HG02884 (cell line): Measurements from ENCODE around the gene KCNE4.

Experiments
- ATAC-seq: cut with Tn5 transposase; IDR thresholded peaks from one replicate; pipeline ENCODE4 v1.9.1; 2021; ENCODE audit warnings: mild to moderate bottlenecking, moderate library complexity; ENCODE audit not compliant: unreplicated experiment

Gene KCNE4

DNA sequence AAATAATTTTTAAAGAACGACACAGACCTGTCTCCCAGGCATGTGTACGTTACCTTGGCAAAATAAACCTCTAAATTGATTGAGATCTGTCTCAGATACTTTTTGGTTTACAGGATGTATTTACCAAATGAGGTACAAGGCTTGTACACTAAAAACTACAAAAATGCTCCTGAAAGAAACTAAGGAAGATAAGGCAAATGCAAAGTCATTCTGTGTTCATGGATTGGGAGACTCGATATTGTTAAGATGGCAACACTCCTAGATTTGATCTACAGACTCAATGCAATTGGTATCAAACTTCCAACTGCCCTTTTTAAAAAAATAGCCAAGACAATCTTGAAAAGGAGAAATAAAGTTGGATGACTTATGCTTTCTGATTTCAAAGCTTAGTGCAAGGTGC is 11.5 kb upstream of the KCNE4 start:
- no peak for ATAC-seq

DNA sequence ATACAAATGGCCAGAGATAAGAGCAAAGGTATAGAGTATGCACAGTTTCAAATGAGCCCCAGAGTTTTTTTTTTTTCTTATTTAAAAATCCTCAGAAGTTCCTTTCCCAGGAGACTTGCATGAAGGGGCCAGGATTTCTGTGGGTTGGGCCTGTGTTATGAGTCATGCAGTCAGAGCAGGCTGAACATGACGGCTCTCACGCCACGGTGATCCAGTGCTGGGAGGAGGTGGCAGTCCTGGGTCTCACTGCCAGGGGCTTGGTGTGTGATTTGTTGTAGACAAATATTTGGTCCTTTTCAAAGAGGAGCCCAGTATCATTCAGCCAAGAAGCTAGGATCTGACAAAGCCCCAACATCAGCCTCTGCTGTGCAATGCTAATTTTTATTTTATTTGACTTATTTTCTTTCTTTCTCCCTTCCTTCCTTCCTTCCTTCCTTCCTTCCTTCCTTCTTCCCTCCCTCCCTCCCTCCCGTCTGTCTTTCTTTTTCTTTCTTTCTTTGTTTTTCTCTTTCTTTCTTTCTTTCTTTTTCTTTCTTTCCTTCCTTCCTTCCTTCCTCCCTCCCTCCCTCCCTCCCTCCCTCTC is 10.4 kb upstream of the KCNE4 start:
- no peak for ATAC-seq

DNA sequence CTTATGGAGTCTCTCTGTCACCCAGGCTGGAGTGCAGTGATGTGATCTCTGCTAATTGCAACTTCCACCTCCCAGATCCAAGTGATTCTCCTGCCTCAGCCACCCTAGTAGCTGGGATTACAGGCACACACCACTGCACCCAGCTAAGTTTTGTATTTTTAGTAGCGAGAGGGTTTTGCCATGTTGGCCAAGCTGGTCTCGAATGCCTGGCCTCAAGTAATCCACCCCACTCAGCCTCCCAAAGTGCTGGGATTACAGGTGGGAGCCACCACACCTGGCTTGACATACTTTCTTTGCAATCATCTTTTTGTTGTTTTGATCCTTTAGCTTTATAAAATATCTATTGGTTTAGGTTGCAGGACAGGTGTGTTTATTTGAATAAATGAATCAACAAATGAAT is 9.7 kb upstream of the KCNE4 start:
- no peak for ATAC-seq

DNA sequence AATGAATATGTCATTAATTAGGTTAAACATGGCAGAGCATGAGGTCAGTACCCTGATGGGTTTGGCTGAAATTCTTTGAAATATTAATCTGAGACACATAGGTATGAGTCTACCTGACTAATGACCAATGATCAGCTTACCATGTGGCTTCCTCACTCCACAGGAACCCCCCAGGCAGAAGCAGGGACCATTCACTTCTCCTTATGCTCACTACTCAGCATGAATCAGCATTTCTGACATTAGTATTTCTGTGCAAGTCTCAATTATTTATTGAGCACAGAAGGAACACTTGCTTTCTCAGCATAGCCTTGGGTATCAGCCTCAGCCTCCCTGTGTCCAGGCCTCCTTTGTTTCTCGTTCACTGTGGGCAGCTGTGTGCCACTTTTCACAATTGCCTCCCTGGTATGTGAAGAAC is 9.3 kb upstream of the KCNE4 start:
- ATAC-seq: no peak

DNA sequence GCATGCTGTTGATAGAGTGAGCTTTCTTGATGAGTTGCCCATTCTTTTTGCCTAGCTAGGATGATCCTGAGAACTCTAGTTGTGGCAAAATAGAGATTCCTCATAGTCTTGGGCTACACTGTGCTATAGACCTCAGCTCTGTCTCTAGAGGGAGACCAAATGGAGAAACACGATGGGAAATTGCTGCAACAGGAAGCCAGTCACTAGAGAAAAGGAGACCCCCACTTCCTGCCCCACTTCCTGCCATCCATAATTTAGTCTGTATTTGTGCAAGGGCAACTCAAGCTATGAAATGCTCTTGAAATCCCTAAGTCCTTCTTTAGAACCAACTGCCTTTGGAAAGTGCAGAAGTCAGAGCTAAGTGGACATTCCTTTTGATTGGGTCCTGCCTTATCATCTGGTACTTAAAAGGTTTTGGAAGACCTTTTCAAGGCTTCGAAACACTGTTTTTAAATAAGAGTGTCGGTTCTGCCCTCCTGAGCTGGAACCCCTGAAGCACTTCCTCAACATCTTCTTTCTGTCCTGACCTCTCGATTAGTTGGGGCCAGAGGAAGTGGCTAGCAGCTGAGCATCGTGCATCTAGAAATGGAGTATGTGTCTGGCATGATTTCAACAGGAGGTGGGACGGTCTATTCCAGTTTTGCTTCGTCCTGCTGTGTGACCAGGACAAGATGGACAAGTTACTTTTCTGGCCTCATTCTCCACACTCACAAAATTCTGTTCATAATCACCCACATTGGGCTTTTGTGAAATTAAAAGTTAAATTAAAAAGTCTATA is 8.6 kb upstream of the KCNE4 start:
- no peak for ATAC-seq

DNA sequence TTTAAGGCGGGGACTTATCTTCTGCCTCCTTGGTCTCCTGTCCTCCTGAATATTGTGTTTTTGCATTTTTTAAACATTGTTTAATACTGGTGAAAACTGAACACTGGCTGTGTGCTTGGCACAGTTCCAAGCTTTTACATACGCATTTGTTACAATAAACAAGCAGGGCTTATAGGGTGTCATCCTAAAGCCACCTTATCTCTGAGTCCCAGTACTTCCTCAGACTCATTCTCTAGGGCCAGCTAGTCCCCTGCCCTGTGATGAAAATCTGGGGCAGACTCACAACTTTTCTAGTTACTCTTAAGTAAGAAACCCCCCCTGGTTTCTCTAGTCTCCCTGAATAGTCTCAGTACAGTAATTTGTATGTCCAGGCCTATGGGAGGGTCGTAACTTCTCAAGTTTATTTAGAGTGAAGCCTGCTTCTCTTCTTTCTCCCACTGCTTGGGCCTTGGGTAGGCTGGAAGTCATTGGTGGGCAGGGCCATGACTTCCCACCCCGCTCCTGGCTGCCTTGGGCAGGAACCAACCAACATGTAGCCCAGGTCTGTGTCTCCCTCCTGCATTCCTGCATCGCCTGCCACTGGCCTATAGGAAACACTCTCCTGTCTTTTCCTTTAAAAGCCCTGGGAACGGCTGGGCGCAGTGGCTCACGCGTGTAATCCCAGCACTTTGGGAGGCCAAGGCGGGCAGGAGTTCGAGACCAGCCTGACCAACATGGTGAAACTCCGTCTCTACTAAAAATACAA is 7.7 kb upstream of the KCNE4 start:
- ATAC-seq: no peak

DNA sequence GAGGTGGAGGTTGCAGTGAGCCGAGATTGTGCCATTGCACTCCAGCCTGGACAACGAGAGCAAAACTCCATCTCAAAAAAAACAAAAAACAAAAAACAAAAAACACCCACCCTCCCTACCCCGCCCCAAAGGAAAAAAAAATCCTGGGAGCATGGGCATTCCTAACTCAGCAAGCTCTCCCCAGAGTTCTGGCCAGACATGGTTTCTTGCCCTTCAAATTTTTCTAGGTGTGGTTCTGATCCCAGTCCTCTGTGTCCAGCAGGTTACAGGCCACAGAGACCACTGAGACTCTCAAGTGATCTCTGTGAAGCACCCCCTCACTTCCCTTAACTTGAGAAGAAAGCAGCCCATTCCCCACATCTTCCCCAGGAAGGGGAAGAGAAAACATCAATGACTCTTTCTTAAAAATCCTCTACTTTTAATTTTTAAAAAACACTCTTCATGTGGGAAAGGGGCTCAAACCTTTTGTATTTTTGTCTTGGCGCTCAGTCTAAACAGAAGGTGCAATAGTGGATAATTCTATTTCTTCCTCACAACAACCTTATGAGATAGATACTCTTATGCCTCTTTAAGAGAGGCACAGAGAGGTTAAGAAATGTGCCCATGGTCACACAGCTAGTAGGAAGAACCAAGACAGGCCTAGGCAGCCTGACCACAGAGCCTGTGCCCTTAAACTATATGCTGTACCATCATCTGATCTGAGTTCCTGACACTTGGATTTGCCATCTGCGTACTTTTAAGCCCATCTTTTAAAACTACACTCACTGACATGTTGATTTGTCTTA is 6.9 kb upstream of the KCNE4 start:
- ATAC-seq: no peak

DNA sequence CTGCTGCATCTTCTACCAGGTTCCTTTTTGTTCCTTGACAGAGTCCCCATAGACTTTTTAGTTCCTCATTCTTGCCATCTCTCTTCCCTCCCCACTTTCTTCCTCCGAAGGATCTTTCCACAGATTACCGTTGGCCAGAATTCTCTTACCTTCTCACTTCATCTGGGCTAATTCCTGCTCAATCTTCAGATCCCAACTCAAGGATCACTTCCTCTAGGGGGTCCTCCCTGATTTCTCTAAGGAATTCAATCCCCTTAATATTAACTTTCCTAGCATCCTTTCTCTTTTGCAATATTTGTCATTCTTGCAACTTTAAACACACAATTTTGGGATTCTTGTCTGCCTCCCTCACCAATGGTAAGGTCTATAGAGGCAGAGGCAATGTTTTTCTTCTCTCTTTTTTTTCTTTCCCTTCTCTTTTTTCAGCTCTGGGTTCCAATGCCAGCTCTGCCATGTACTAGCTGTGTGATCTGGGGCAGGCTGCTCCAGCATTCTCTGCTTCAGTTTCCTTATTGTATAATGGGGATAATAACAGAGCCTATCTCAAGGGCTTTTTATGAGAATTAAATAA is 5.4 kb upstream of the KCNE4 start:
- no peak for ATAC-seq

DNA sequence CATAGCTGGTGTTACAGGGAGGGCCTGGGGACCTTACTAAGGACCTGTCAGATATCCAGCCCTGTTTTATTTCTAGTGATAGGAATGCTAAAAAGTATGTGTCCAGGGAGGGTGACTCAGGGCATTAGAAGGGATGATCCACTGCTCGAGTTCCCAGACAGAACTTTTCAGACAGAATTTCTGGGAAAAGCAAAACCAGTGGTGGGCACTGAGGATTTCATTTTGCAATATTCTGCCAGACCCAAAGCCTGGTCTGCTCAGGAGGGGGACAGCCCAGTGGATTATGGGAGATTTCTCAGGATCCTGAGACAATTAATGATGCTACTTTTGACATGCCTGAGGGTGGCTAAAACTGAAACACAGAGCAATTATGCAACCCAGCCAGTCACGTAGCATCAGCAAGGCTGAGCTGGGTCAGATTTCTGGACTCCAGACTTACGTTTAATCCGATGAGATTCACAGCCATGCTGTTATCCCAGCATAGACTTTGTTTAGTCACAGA is 4.7 kb upstream of the KCNE4 start:
- ATAC-seq: no peak

DNA sequence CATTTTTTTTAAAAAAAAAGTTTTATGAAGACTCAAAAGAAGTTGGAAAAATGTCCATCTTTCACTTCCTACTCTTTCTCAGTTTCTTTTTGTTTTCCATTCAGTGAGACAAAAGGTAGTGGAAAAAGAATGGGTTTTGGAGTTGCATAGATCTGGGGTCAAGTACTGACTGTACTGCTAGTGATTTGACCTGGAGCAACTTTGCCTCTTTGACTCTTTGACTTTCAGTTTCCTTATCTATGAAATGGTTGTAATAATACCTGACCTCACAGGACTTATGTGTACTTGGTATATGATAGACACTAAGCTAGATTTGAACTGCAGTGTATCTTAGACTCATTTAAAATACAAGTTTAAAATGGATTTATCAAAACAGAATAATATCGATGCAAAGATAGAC is 3.5 kb upstream of the KCNE4 start:
- ATAC-seq: no peak

DNA sequence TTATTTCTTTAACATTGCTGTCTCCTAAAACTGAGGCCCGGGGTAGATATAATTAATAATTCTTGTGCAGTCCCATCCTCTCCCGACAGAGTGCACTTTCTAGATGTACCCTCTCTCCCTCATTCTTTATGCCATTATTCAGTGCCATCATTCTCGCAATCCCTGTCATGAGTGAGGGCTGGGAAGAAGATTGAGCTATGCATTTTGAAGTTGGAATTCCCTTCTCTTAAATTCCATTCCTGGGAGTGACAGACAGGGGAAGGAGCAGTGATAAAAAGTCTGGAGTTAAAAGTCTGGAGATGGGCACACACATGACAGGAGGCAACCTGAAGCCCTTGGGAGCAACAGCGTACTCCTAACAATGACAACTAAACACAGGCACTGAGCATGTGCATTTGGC is 2.6 kb upstream of the KCNE4 start:
- no peak for ATAC-seq

DNA sequence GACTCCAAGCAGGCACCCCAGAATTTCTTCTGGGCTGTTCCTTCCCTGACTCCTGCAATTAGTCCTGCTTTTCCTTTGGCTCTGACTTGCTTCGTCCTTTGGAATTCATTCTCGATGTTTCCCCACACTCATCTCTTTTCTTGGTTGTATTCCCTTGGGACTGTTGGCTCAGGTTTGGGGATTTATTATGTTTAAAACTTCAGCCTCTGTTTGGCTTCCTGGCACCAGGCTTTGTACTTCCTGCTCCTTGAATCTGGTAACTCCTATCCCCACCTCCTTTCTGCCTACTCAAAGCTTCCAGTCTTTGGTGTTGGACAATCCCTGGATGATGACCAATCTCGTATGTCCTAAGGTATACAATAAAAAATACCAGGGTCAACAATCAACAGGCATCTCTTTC is 1.8 kb upstream of the KCNE4 start:
- no peak for ATAC-seq

DNA sequence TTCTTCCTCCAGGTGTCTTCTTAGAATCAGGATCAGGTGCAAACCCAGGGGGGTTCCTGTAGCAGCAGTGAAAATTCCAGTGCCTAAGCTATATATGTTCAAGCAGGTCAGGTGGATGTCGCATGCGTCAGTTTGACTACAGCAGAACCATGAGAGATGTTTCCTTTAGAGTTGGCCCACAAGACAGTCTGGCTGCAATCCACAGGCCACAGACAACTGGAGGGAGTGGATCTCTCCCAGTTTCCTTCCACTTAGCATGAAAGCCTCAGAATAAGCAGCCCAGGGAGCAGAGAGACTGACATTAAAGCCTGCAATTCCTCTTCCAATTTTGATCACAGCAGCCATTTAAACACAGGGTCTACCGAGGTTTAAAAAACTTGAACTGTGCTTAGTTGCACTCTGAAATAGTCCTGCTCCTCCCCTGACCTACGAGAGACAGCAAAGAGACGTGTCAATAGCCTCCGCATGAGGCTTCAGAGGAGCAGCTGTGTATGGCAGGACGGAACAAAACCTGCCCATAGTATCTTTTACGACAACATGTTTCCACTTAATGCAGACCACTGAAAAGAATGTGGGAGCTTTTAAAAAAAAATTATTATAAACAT is 988 bp upstream of the KCNE4 start:
- ATAC-seq: no peak

DNA sequence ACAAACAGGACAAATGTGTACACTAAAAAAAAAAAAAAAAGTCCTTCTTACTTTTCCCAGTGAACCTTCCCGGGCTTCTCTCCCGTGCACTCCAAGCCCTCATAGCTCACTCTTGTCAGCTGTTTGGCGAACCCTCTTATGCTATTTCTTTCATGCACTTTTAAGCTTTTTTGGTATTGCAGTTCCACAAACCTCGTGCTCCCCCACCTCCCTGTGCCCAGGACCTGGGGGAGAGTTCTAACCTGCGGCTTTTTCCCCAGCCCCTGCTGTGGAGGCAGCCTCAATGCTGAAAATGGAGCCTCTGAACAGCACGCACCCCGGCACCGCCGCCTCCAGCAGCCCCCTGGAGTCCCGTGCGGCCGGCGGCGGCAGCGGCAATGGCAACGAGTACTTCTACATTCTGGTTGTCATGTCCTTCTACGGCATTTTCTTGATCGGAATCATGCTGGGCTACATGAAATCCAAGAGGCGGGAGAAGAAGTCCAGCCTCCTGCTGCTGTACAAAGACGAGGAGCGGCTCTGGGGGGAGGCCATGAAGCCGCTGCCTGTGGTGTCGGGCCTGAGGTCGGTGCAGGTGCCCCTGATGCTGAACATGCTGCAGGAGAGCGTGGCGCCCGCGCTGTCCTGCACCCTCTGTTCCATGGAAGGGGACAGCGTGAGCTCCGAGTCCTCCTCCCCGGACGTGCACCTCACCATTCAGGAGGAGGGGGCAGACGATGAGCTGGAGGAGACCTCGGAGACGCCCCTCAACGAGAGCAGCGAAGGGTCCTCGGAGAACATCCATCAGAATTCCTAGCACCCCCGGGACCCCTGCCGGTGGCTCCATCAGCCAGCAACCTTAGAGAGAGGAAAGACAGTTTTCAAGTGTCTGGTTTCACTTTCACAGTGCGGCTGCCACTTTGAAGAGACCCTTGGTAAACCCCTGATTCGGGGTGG is 826 bp downstream of the KCNE4 start:
- ATAC-seq: no peak

DNA sequence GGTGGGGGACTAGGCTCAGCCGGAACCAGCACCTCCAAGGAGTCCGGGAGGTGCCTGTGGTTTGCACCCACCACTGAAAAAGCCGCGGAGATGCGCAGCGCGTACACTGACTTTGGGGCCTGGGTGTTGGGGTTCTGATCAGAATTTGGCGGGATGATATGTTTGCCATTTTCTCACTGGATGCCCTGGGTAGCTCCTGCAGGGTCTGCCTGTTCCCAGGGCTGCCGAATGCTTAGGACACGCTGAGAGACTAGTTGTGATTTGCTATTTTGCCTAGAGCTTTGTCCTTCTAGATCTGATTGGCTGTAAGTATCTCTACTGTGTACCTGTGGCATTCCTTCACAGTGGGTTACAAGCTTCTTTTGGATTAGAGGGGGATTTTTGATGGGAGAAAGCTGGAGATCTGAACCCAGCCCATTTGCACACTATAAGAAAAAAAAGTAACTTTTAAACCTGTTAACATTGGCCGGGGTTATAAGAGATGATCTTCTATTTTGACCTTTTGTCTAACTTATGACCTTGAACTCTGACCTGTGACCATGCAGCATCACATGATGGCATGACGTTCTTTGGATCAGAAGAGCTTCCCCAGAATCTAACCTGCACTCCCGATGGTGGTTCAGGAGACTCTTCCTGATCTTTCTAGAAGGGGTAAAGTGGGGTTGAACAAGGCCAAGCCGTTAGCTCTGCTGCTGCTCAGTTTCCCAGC is 1.6 kb downstream of the KCNE4 start:
- ATAC-seq: no peak

DNA sequence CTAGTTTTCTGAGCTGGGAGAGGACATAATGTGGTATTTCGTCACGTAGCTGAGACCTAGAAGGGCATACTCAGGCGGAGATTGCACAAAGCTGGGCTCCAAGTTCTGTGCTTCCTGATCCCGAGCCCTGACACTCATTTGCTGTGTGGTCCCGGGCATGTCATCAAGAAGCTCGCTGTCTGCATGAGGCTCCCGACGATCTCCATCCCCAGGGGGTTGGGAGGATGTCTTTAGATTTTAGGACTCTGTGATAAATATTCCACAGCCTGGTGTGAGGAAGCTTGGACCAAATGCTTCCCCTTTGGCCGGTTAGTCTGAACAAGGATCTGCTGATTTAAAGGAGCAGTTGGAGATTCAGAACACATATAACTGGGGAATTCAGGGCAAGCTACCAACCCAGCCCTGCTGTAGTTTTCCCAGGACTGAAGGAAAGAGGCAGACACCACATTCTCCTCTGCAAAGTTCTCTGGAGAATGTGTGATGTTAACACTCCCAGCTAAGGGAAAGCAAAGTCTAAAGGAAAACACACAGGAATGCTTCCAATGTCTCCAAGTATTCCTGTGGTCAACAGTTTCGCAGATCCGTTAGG is 2.3 kb downstream of the KCNE4 start:
- ATAC-seq: no peak

DNA sequence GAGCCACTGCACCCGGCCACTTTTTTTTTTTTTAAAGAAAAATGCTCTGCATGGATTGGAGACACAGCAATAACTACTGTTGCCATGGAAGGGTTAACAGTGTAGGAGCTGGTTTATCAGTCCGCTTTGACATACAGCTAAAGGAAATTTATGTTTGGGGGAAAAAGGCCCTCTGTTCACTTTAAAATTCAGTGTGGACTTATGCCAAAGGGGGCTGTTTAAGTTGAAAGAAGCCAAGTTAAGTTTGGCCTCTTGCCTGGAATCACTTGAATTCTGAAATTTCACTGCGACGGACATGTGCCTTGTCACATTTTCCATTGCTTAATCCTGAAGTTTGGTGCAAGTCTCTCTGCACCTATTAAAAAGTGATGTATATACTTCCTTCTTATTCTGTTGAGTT is 3.1 kb downstream of the KCNE4 start:
- no peak for ATAC-seq

DNA sequence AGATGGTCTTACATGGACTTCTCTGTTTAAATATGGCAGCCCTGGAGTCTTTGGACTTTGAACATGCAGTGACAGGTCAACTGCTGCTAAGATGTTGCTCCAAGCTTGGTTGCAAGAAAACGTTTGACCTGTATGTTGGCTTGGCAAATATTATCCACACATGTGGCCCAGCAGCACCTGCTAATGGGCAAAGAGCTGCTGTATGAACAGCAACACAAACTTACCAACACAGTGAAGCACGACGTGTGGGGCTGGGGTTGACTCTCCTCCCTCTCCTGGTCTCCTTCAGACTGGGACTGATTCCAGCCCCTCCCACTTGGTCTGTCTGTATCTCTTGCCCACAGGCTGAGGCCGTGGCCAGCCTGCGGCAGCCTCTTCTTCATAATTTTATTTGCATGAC is 3.8 kb downstream of the KCNE4 start:
- ATAC-seq: no peak
